Mononuclear cell (primary cell): ENCODE data around the gene APOF. TPM values are rescaled to one million over a fixed set of nuclear protein-coding genes. Genes with fewer than 3 reads are reported as not detected.
"Not testable (repeated sequence)": the region's sequence is repeated elsewhere in the genome, so short reads cannot be mapped to it uniquely, and the experiment has no call there.

Experiments
- H3K27me3 ChIP-seq: 2 replicates; pipeline ENCODE4 v1.6.0; 2011; ENCODE audit warnings: low read length, control low read depth; ENCODE audit not compliant: insufficient read depth
- H3K4me1 ChIP-seq: 2 replicates; pipeline ENCODE4 v1.5.1; 2011; ENCODE audit warnings: mild to moderate bottlenecking, low read length, control low read depth; ENCODE audit not compliant: insufficient read depth
- H3K4me3 ChIP-seq: 2 replicates; pipeline ENCODE4 v1.5.1; 2011; ENCODE audit warnings: mild to moderate bottlenecking, low read length, moderate library complexity
- H3K9me3 ChIP-seq: 2 replicates; pipeline ENCODE4 v1.5.1; 2011; ENCODE audit warnings: low read depth, mild to moderate bottlenecking, control low read depth, low read length
- total RNA-seq: library from RNA; depleted of rRNA; stranded (reverse); fragments of >200 nt; gene quantifications from one replicate; pipeline ENCODE4 v1.2.3, GENCODE V29; 2012

APOF gene
- not detected for total RNA-seq

DNA sequence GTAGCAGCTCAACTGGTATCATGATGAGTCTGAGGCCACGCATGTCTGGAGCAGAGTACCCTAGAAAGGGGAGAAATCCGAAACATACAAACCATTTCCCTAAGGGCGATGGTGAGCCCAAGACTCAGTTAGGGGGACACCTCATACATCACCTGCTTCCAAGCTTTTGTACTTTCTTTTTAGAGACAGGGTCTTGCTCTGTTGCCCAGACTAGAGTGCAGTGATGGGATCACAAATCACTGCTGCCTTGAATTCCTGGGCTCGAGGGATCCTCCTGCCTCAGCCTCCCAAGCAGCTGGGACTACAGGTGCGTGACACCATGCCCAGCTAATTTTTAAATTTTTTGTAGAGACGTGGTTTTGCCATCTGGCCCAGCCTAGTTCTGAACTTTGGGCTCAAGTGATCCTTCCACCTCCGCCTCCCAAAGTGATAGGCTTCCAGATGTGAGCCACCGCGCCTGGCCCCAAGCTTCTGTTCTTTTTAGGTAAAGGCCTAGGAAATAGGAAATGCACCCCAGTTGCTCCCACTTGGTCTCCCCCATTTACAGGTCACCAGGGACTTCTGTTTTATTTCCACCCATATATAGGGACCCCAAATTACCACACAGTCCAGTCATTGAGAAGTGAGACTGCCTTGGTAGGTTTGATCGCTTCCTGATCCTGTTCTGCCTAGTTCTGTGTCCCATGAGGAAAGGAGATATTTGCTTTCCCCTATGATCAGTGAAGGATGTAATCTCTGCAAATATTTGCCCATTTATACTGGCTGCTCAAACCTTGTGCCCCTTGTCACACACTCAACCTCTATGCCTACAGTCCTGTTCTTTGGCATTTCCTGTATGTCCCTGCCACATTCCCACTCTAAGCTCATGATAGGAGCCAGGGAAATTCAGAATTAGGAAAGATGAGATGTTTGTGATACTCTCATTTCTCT is at the start of gene APOF:
Gene APOF (minus strand): TSS at position 728 of the 930 bp plus-strand sequence. CDS start 112 bp downstream, at position 616.
- H3K27me3 ChIP-seq = no peaks in the 10 kb centered on the region
- no peak within 1 kb of the TSS for H3K4me3 ChIP-seq
- no peaks in the 10 kb centered on the region for H3K9me3 ChIP-seq
- peaks cover 26% of the 10 kb centered on the region for H3K4me1 ChIP-seq

DNA sequence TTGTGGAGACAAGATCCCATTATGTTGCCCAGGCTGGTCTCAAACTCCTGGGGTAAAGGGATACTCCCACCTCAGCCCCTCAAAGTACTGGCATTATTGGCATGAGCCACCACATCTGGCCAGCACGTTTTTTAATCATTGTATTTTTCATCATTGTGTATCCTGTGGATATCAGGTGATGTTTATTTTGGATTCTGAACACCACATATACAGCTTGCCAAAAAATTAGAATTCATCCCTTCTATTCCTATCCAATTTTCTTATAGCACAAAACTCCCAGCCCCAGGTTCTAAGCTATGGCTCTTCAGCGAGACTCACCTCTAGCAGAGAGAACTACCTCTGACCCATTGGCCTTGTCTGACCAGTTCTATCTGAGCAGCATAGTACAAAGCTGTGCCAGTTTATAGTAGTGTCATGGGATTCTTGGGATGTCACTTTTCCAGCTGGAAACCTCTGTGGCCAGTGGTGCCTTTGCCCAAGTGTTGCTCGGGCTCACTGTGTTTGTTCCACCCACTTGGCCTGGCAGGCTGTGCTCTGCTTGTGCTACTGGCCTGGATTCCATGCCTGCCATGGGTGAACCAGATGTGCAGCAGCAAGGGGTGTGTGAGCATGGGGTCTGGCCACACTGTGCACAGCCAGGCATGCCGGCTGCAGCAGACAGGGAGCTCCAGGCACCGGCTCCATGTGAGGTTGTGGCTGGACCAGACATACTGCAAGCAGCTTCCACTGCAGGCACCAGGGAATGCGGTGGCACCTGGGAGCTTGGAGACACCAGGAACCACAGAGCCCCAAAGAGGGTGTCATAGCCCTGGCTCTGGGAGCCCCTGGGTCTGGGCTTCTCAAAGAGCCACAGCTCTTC is 49.4 kb upstream of the APOF start:
- no peaks in the 10 kb centered on the region for H3K4me1 ChIP-seq
- no peaks in the 10 kb centered on the region for H3K27me3 ChIP-seq
- H3K9me3 ChIP-seq = no peaks in the 10 kb centered on the region
- no peak overlapping the region for H3K4me3 ChIP-seq

- Histone ChIP-seq H3K4me1 (no peaks in the 10 kb centered on the region), H3K9me3 (no peaks in the 10 kb centered on the region), H3K4me3 (no peak overlapping the region), H3K27me3 (no peaks in the 10 kb centered on the region)
Measured at GRCh38 chr12:56410768-56411167, 48.1 kb upstream of the APOF start.

- H3K4me3 ChIP-seq = no peak overlapping the region
- H3K4me1 ChIP-seq = no peaks in the 10 kb centered on the region
- H3K9me3 ChIP-seq = no peaks in the 10 kb centered on the region
- no peaks in the 10 kb centered on the region for H3K27me3 ChIP-seq
Measured at GRCh38 chr12:56408799-56409417, 46.3 kb upstream of the APOF start.

GRCh38 chr12:56404227-56404626 is 41.6 kb upstream of the APOF start:
- not testable (repeated sequence) for H3K27me3 ChIP-seq, H3K4me3 ChIP-seq, H3K9me3 ChIP-seq, H3K4me1 ChIP-seq

GRCh38 chr12:56401612-56402011 is 39.0 kb upstream of the APOF start:
- H3K27me3 ChIP-seq, H3K9me3 ChIP-seq, H3K4me1 ChIP-seq, H3K4me3 ChIP-seq: not testable (repeated sequence)

DNA sequence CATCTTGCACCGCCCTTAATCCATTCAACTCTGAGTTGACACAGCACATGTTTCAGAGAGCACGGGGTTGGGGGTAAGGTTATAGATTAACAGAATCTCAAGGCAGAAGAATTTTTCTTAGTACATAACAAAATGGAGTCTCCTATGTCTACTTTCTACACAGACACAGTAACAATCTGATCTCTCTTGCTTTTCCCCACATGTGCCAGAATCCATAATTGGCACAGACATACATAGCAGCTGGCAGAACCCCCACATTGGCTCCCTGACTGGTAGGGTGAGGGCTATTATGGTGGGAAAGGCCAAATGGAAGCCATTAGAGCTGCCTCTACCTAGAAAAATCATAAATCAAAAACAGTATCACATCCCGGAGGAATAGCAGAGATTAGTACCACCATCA is 38.5 kb upstream of the APOF start:
- not testable (repeated sequence) for H3K9me3 ChIP-seq, H3K4me1 ChIP-seq, H3K27me3 ChIP-seq, H3K4me3 ChIP-seq

DNA sequence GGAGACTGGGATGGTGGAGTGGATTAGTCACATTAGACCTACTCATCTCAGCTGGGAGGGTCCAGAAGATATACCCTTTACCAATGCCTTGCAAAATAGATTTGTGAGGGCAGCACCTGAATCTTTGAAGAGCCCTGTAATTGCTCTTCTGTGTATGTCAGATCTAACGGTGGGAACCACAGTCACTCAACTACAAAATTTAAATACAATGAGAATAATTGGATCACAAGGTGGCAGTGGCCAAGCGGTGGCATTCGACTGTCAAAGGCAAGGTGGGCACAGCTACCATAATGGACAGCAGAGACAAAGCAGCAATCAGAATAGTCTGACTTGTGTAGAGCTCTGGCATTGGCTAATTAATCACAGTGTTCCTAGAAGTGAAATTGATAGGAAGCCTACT is 36.8 kb upstream of the APOF start:
- H3K27me3 ChIP-seq, H3K4me3 ChIP-seq: not testable (repeated sequence)

GRCh38 chr12:56398324-56398723 is 35.7 kb upstream of the APOF start:
- no peaks in the 10 kb centered on the region for H3K9me3 ChIP-seq
- no peak overlapping the region for H3K4me3 ChIP-seq
- no peaks in the 10 kb centered on the region for H3K4me1 ChIP-seq
- no peaks in the 10 kb centered on the region for H3K27me3 ChIP-seq

More for the DNA sequence above, 36.8 kb upstream of the APOF start:
- not testable (repeated sequence) for H3K4me1 ChIP-seq, H3K9me3 ChIP-seq

- H3K9me3 ChIP-seq = no peaks in the 10 kb centered on the region
- no peak overlapping the region for H3K4me3 ChIP-seq
- H3K27me3 ChIP-seq = no peaks in the 10 kb centered on the region
- no peaks in the 10 kb centered on the region for H3K4me1 ChIP-seq
Measured at GRCh38 chr12:56392331-56392730, 29.7 kb upstream of the APOF start.

- Histone ChIP-seq H3K27me3 (no peaks in the 10 kb centered on the region), H3K4me3 (no peak overlapping the region), H3K4me1 (no peaks in the 10 kb centered on the region), H3K9me3 (no peaks in the 10 kb centered on the region)
Measured at GRCh38 chr12:56391721-56392120, 29.1 kb upstream of the APOF start.

- no peaks in the 10 kb centered on the region for H3K4me1 ChIP-seq
- no peak overlapping the region for H3K4me3 ChIP-seq
- H3K9me3 ChIP-seq = no peaks in the 10 kb centered on the region
- no peaks in the 10 kb centered on the region for H3K27me3 ChIP-seq
Measured at GRCh38 chr12:56389412-56389811, 26.8 kb upstream of the APOF start.

DNA sequence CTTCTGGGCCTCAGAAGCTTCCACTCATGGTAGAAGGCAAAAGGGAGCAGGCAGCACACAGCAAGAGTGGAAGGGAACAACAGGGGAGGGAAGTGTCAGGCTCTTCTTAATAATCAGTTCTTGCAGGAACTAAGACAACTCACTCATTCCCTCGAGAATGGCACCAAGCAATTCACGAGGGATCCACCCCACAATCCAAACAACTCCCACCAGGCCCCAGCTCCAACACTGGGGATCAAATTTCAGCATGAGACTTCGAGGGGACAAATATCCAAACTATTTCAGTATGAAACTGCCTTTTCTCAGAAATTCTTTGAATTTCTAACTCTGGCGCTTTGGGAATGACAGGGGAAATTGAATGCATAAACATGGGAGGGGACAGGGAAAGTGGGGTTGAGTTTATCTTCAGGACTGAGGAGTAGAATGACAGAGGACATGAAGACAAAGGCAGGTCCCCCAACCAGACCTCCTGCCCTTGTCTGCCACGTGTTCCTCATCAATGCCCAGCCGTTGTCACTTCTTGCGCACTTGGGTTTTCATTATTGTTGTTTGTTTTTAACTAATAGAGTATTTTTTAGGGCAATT is 24.6 kb upstream of the APOF start:
- Histone ChIP-seq H3K27me3 (no peaks in the 10 kb centered on the region), H3K9me3 (no peaks in the 10 kb centered on the region), H3K4me1 (no peaks in the 10 kb centered on the region), H3K4me3 (no peak overlapping the region)

- no peaks in the 10 kb centered on the region for H3K27me3 ChIP-seq
- H3K4me1 ChIP-seq = no peaks in the 10 kb centered on the region
- no peak overlapping the region for H3K4me3 ChIP-seq
- no peaks in the 10 kb centered on the region for H3K9me3 ChIP-seq
Measured at GRCh38 chr12:56385873-56386272, 23.2 kb upstream of the APOF start.

GRCh38 chr12:56382611-56383010 is 20.0 kb upstream of the APOF start:
- Histone ChIP-seq H3K9me3 (no peaks in the 10 kb centered on the region), H3K4me1 (no peaks in the 10 kb centered on the region), H3K27me3 (no peaks in the 10 kb centered on the region), H3K4me3 (no peak overlapping the region)
